H9 (cell line): Measurements from ENCODE around the gene ACAD10. TPM values are rescaled to one million over a fixed set of nuclear protein-coding genes. Genes with fewer than 3 reads are reported as not detected.

Source experiments
- DNase-seq: peaks from one replicate; pipeline ENCODE4 v3.0.0-alpha.2; 2017
- H2AFZ ChIP-seq: one replicate; pipeline ENCODE4 v1.6.1; 2013; ENCODE audit warnings: mild to moderate bottlenecking, low read length, control low read depth, moderate library complexity
- H2AK5ac ChIP-seq: 2 replicates; pipeline ENCODE4 v1.6.1; 2013; ENCODE audit warnings: low read length, control low read depth, mixed read lengths; ENCODE audit not compliant: insufficient read length
- H2BK120ac ChIP-seq: one replicate; pipeline ENCODE4 v1.6.1; 2013; ENCODE audit warnings: low read depth, mild to moderate bottlenecking, low read length, control low read depth, inconsistent platforms; ENCODE audit not compliant: poor library complexity, severe bottlenecking
- H2BK12ac ChIP-seq: 2 replicates; pipeline ENCODE4 v1.6.1; 2013; ENCODE audit warnings: low read length, control low read depth, mixed read lengths, low read depth; ENCODE audit not compliant: insufficient read length
- H2BK15ac ChIP-seq: 2 replicates; pipeline ENCODE4 v1.6.1; 2013; ENCODE audit warnings: low read depth, low read length, control low read depth
- H2BK20ac ChIP-seq: one replicate; pipeline ENCODE4 v1.6.1; 2013; ENCODE audit warnings: low read depth, mild to moderate bottlenecking, low read length, control low read depth, inconsistent platforms; ENCODE audit not compliant: poor library complexity, severe bottlenecking
- H2BK5ac ChIP-seq: 2 replicates; pipeline ENCODE4 v1.6.1; 2013; ENCODE audit warnings: low read length, control low read depth, mixed read lengths; ENCODE audit not compliant: insufficient read length
- H3K14ac ChIP-seq: 2 replicates; pipeline ENCODE4 v1.6.1; 2013; ENCODE audit warnings: low read length, control low read depth; ENCODE audit not compliant: insufficient read depth
- H3K18ac ChIP-seq: 2 replicates; pipeline ENCODE4 v1.6.1; 2013; ENCODE audit warnings: low read depth, mild to moderate bottlenecking, mixed read lengths, low read length, control low read depth; ENCODE audit not compliant: insufficient read length
- H3K23ac ChIP-seq: 2 replicates; pipeline ENCODE4 v1.6.1; 2013; ENCODE audit warnings: low read length, control low read depth, mixed read lengths, low read depth; ENCODE audit not compliant: insufficient read length
- H3K23me2 ChIP-seq: 2 replicates; pipeline ENCODE4 v1.6.1; 2013; ENCODE audit warnings: low read depth, mild to moderate bottlenecking, mixed read lengths, low read length, control low read depth; ENCODE audit not compliant: insufficient read length, poor library complexity, severe bottlenecking
- H3K27ac ChIP-seq: 2 replicates; pipeline ENCODE4 v1.5.1; 2013; ENCODE audit warnings: low read length, control low read depth, mixed read lengths, low read depth; ENCODE audit not compliant: insufficient read length
- H3K27me3 ChIP-seq: 2 replicates; pipeline ENCODE4 v1.6.1; 2013; ENCODE audit warnings: low read length, control low read depth, inconsistent platforms; ENCODE audit not compliant: insufficient read depth
- H3K4ac ChIP-seq: 2 replicates; pipeline ENCODE4 v1.6.1; 2013; ENCODE audit warnings: low read depth, mild to moderate bottlenecking, control low read depth, inconsistent platforms, low read length, moderate library complexity
- H3K4me1 ChIP-seq: 2 replicates; pipeline ENCODE4 v1.6.1; 2013; ENCODE audit warnings: low read length, control low read depth, inconsistent platforms; ENCODE audit not compliant: insufficient read depth
- H3K4me2 ChIP-seq: 2 replicates; pipeline ENCODE4 v1.6.1; 2013; ENCODE audit warnings: low read length, control low read depth, mixed read lengths; ENCODE audit not compliant: insufficient read length, insufficient read depth
- H3K56ac ChIP-seq: 2 replicates; pipeline ENCODE4 v1.6.1; 2013; ENCODE audit warnings: low read depth, mild to moderate bottlenecking, mixed read lengths, low read length, control low read depth; ENCODE audit not compliant: insufficient read length
- H3K79me1 ChIP-seq: 2 replicates; pipeline ENCODE4 v1.6.1; 2013; ENCODE audit warnings: low read depth, mild to moderate bottlenecking, moderate library complexity, low read length, control low read depth, inconsistent platforms; ENCODE audit not compliant: insufficient read depth, poor library complexity, severe bottlenecking
- H3K79me2 ChIP-seq: 2 replicates; pipeline ENCODE4 v1.6.1; 2013; ENCODE audit warnings: low read length, control low read depth, inconsistent platforms; ENCODE audit not compliant: insufficient read depth
- H3K9ac ChIP-seq: 2 replicates; pipeline ENCODE4 v1.6.1; 2013; ENCODE audit warnings: low read length, control low read depth, mixed read lengths; ENCODE audit not compliant: insufficient read length; ENCODE audit errors: extremely low read depth
- H3K9me3 ChIP-seq: one replicate; pipeline ENCODE4 v1.6.1; 2013; ENCODE audit warnings: low read depth, low read length, inconsistent platforms; ENCODE audit not compliant: control insufficient read depth
- H3T11ph ChIP-seq: one replicate; pipeline ENCODE4 v1.6.1; 2013; ENCODE audit warnings: mild to moderate bottlenecking, low read length, control low read depth, inconsistent platforms
- H4K20me1 ChIP-seq: one replicate; pipeline ENCODE4 v1.6.1; 2013; ENCODE audit not compliant: control insufficient read depth, insufficient read length, insufficient read depth
- H4K5ac ChIP-seq: 2 replicates; pipeline ENCODE4 v1.6.1; 2013; ENCODE audit warnings: low read depth, mild to moderate bottlenecking, mixed read lengths, low read length, control low read depth; ENCODE audit not compliant: insufficient read length
- H4K8ac ChIP-seq: replicated peaks from 2 replicates; pipeline ENCODE4 v1.6.1; 2013; ENCODE audit warnings: low read length, control low read depth, mixed read lengths, low read depth; ENCODE audit not compliant: insufficient read length
- H4K91ac ChIP-seq: 2 replicates; pipeline ENCODE4 v1.6.1; 2013; ENCODE audit warnings: low read depth, mild to moderate bottlenecking, moderate library complexity, mixed read lengths, low read length, control low read depth; ENCODE audit not compliant: insufficient read length
- H3K27ac Mint-ChIP-seq, 3 experiments: 2 replicates in 2 of 3; 3 replicates in 1 of 3; pipeline ENCODE4 v1.8.0; 2020 to 2021; ENCODE audit warnings: mixed read lengths in 3 of 3, mild to moderate bottlenecking in 1 of 3, moderate library complexity in 1 of 3
- H3K27me3 Mint-ChIP-seq: 2 replicates; pipeline ENCODE4 v1.8.0; 2021; ENCODE audit warnings: low read depth, mild to moderate bottlenecking, moderate library complexity, mixed read lengths
- H3K36me3 Mint-ChIP-seq, 3 experiments: 2 replicates in 2 of 3; 3 replicates in 1 of 3; pipeline ENCODE4 v1.8.0; 2020 to 2021; ENCODE audit warnings: low read depth in 3 of 3, mixed read lengths in 3 of 3; ENCODE audit not compliant: insufficient read depth in 1 of 3
- H3K4me1 Mint-ChIP-seq, 2 experiments: 2 replicates each; pipeline ENCODE4 v1.8.0; 2020; ENCODE audit warnings: mixed read lengths in 2 of 2
- H3K4me3 Mint-ChIP-seq, 2 experiments: 2 replicates in 1 of 2; 3 replicates in 1 of 2; pipeline ENCODE4 v1.8.0; 2020 to 2021; ENCODE audit warnings: mild to moderate bottlenecking in 2 of 2, mixed read lengths in 2 of 2, moderate library complexity in 1 of 2
- H3K9me3 Mint-ChIP-seq, 2 experiments: 2 replicates in 1 of 2; 3 replicates in 1 of 2; pipeline ENCODE4 v1.8.0; 2020; ENCODE audit warnings: mild to moderate bottlenecking in 2 of 2, mixed read lengths in 2 of 2, moderate library complexity in 1 of 2
- WGBS: extraction: QIAGEN DNeasy Blood & Tissue Kit; methylation state at CpG from one replicate; pipeline ENCODE4 v1.1.7; 2013; ENCODE audit warnings: missing lambda C conversion rate, low lambda C conversion rate, mixed read lengths; ENCODE audit not compliant: insufficient read length; ENCODE audit errors: extremely low coverage; 5-methylcytosine and 5-hydroxymethylcytosine counted together
- total RNA-seq: library from RNA; stranded (reverse); gene quantifications from 2 replicates; pipeline ENCODE4 v1.2.1, GENCODE V29; 2021
- TF ChIP-seq, protein P1 (sequence below): fragments of 200-600 bp; sonication (generic); conservative IDR thresholded peaks from 3 replicates; pipeline ENCODE4 v1.8.0; 2021; ENCODE audit warnings: antibody characterized with exemption, mild to moderate bottlenecking

ACAD10 gene
- total RNA-seq, 1 experiment from 2014 or later, result 25.7 TPM

DNA sequence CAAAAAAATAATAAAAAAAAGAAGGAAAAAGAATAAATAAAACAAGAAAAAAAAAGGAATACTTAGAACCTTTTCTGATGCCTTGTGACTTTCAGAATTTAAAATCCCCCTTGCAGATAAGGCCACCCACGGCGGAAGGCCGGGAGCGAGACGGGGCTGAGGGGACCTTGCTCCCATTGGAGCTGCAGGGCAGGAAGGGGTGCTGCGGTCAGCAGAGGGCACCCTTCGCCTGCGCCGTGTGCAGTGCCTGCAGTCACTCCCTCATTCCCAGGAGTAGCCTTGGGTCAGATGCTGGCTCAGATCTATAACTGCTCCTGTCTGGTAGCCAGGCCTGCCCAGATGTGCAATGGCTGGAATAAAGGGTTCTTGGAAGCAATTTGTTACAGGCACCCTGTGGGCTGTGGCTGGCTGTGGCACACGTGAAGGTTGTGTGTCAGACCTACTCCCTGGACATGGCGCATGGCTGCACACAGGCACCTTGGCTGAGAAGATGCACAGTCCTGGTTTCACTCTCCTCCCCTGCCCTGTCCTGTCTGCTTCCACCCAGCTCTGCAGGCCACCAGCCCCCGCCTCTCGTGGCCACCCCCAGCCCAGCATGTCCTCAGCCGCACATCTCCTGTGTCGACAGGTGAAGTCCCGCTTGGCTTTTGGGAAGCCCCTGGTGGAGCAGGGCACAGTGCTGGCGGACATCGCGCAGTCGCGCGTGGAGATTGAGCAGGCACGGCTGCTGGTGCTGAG is 67.5 kb downstream of the ACAD10 start:
- Histone ChIP-seq H3K56ac (no peak overlapping the region), H2AK5ac (no peak overlapping the region), H2BK20ac (no peak overlapping the region), H3K18ac (no peak overlapping the region), H3K27ac (no peak overlapping the region), H3K79me1 (no peaks in the 10 kb centered on the region), H3K9me3 (no peaks in the 10 kb centered on the region), H2BK5ac (no peak overlapping the region), H2BK120ac (no peak overlapping the region), H3K23me2 (no peaks in the 10 kb centered on the region), H3K23ac (no peak overlapping the region), H4K8ac (no peak overlapping the region), H4K5ac (no peak overlapping the region), H3K79me2 (no peaks in the 10 kb centered on the region), H4K91ac (no peak overlapping the region), H3K4ac (no peak overlapping the region), H3K4me2 (no peak overlapping the region), H3K4me1 (no peaks in the 10 kb centered on the region), H3K27me3 (no peaks in the 10 kb centered on the region), H4K20me1 (no peaks in the 10 kb centered on the region), H2BK12ac (no peak overlapping the region), H2AFZ (no peak overlapping the region), H3K9ac (no peak overlapping the region), H3T11ph (no peak overlapping the region), H2BK15ac (no peak overlapping the region), H3K14ac (no peak overlapping the region)
- no peaks in the 10 kb centered on the region for H3K27me3 Mint-ChIP-seq
- no peak overlapping the region for H3K4me3 Mint-ChIP-seq
- H3K4me1 Mint-ChIP-seq, result peaks cover 9 to 17% of the 10 kb centered on the region in 2 experiments
- H3K9me3 Mint-ChIP-seq, result no peaks in the 10 kb centered on the region
- peaks cover 3 to 12% (median 10%) of the 10 kb centered on the region in 3 experiments; a peak in 5 of 7 replicates for H3K36me3 Mint-ChIP-seq
- H3K27ac Mint-ChIP-seq, result peak overlapping the region in 2 of 3 experiments; percentile 40 to 72; a peak in 2 of 7 replicates
- DNase-seq, result peak; percentile 80
- TF ChIP-seq, protein P1, sequence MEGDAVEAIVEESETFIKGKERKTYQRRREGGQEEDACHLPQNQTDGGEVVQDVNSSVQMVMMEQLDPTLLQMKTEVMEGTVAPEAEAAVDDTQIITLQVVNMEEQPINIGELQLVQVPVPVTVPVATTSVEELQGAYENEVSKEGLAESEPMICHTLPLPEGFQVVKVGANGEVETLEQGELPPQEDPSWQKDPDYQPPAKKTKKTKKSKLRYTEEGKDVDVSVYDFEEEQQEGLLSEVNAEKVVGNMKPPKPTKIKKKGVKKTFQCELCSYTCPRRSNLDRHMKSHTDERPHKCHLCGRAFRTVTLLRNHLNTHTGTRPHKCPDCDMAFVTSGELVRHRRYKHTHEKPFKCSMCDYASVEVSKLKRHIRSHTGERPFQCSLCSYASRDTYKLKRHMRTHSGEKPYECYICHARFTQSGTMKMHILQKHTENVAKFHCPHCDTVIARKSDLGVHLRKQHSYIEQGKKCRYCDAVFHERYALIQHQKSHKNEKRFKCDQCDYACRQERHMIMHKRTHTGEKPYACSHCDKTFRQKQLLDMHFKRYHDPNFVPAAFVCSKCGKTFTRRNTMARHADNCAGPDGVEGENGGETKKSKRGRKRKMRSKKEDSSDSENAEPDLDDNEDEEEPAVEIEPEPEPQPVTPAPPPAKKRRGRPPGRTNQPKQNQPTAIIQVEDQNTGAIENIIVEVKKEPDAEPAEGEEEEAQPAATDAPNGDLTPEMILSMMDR, result peak; percentile 95
- whole genome bisulfite sequencing, result no CpG with 5 or more reads among the region's 23 CpGs
